Left kidney (tissue), 8 donors: ENCODE data around the gene TOX4. TPM values are rescaled to one million over a fixed set of nuclear protein-coding genes. Genes with fewer than 3 reads are reported as not detected.
"Not testable (repeated sequence)": the region's sequence is repeated elsewhere in the genome, so short reads cannot be mapped to it uniquely, and the experiment has no call there.

ENCODE experiments used
- DNase-seq: peaks from one replicate; pipeline ENCODE4 v3.0.0-alpha.2; 2013
- long read RNA-seq, 8 donors: transcript quantifications; one replicate each; lab custom pipeline, GENCODE V29; 2026
- polyA plus RNA-seq: library from polyadenylated mRNA; unstranded; fragments of 120-200 nt; gene quantifications from one replicate; pipeline ENCODE4 v1.2.1, GENCODE V29; 2013; ENCODE audit not compliant: insufficient read length

The TOX4 gene
- 63.6 TPM for polyA plus RNA-seq
- long read RNA-seq, donor 1, full-length matches to known transcripts, result 10 of 55 reads
- long read RNA-seq, donor 1, partial matches to known transcripts, result 45 of 55 reads
- long read RNA-seq, donor 1, other reads (novel, unspliced or antisense), result 0 of 55 reads
- long read RNA-seq, donor 2, full-length matches to known transcripts, result 8 of 42 reads
- long read RNA-seq, donor 2, partial matches to known transcripts, result 34 of 42 reads
- long read RNA-seq, donor 2, other reads (novel, unspliced or antisense), result 0 of 42 reads
- long read RNA-seq, donor 3, full-length matches to known transcripts, result 8 of 124 reads
- long read RNA-seq, donor 3, partial matches to known transcripts, result 110 of 124 reads
- long read RNA-seq, donor 3, other reads (novel, unspliced or antisense), result 6 of 124 reads
- long read RNA-seq, donor 4, result 0 reads
- long read RNA-seq, donor 5, full-length matches to known transcripts, result 12 of 259 reads
- long read RNA-seq, donor 5, partial matches to known transcripts, result 200 of 259 reads
- long read RNA-seq, donor 5, other reads (novel, unspliced or antisense), result 47 of 259 reads
- long read RNA-seq, donor 6, partial matches to known transcripts, result 74 of 76 reads
- long read RNA-seq, donor 6, other reads (novel, unspliced or antisense), result 0 of 76 reads
- long read RNA-seq, donor 7, full-length matches to known transcripts, result 9 of 62 reads
- long read RNA-seq, donor 7, partial matches to known transcripts, result 53 of 62 reads
- long read RNA-seq, donor 7, other reads (novel, unspliced or antisense), result 0 of 62 reads
- long read RNA-seq, donor 8, partial matches to known transcripts, result 34 of 42 reads
- long read RNA-seq, donor 8, other reads (novel, unspliced or antisense), result 5 of 42 reads

DNA sequence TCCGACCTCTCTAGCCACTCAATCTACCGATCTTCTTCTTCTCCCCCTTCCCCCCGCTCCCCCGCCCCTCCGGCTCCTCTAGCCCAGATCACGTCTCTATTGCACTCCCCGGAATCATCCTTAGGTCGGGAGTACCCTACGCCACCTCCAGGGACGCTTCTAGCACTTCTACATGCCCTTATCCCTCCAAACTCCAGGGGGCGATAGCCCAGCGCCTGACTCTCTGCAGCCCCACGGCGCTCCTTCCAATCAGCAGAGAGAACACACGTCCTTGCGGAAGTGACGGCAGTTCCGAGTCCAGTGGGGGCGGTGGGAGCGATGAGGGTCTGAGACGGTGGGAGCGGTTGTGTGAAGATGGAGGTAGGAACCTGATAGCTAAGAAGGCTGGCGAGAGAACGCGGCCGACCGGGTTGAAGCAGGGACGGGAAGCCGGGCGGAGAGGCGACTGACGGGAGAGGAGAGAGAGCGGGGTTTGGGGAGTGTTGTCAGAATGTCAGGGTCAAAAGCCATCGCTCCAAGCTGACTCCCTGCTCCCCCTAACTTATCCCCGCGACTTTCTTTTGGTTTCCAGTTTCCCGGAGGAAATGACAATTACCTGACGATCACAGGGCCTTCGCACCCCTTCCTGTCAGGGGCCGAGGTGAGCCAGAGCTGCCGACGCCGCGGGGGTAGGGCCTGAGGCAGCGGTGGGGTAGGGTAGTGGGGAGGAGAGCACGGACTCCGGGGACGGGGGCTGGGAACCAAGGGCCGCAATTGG, at the start of gene TOX4, which contains the start of gene RAB2B:
TOX4 (plus strand) TSS at position 271 of the 757 bp plus-strand sequence; CDS start at position 355, 84 bp downstream.
RAB2B (minus strand) TSS at position 35 of the 757 bp plus-strand sequence. CDS start 87 bp downstream, outside the sequence.
- peak; percentile 99 for DNase-seq

DNA sequence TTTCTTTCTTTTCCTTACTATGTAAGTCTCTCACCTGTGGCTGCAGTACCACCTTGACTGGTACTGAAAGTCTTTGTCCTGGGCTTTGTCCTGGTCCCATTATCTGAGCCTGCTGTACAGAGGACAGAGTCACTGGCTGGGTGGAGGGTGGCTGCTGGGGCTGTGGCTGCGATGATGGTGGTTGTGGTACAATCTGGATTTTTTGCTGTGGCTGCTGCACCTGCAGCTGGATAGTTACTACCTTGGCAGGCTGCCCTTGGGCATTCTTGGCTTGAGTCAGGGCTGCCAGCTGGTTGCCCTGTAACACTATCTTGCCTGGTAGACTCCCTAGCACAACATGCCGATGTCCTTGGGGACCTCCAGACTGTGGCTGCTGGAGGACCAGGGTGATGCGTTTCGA, 48.1 kb upstream of the TOX4 start:
- DNase-seq, result no peak

GRCh38 chr14:21431126-21431525, 45.9 kb upstream of the TOX4 start:
- no peak for DNase-seq

DNA sequence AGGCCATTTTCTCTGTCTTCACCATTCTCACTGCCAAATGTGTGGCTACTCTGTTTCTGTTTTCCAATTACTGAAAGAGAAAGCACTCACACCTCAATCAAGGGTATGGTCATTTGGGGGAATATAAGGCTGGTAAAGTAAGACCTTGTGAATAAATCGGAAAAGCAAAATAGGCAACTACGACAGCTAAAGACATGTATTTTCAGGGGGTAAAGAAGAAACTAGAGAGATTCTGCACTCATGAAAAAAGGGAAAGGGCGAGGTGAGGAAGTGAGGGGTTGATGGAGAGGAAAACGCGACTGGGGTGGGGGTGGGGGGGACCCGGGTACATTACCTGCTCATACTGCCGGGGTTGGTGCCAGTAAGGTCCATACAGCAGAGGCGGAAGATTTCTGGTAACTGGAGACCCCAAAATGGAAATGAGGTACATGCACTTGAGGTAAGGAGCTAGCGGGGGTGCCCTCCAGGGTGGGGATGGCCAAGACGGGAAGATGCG, 40.4 kb upstream of the TOX4 start:
- no peak for DNase-seq

DNA sequence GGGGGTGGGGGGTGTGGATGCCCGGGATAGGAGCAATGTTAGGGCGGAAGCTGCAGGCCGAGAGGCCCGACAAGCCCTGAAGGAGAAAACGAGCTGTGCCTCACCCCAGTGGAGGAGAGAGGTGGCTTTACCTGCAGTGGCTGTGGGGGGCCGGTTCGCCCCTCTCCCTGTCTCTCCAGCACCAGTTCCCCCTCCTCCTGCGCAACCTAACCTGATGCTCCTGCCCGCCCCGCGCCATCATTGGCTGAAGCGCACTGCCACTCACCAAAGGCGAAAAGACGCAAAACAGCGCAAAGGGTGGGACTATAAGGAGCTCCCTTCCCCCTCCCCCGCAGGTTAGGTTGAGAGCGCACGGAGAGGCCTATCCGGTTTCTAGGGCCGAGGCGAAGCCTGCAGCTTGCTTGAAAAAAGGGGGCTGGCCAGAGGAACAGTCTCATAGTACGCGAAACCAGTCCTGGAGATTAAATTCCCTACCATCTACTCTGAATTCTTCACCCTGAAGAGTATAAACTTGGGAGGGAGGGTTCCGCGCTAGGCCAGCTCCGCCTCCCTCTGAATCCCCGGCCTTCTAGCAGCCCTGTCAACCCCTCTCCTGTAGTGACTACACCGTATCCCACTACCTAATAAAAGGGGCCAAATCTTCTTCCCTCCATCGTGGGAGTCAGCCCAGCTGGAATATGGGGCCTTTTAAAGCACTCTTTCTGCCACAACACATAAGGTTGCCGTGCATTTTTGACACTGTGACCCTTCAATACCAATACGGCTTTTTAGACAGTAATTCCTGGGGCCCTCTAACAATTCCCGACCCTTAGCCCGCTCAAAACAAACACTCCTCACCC, 39.7 kb upstream of the TOX4 start:
- peak; percentile 100 for DNase-seq

DNA sequence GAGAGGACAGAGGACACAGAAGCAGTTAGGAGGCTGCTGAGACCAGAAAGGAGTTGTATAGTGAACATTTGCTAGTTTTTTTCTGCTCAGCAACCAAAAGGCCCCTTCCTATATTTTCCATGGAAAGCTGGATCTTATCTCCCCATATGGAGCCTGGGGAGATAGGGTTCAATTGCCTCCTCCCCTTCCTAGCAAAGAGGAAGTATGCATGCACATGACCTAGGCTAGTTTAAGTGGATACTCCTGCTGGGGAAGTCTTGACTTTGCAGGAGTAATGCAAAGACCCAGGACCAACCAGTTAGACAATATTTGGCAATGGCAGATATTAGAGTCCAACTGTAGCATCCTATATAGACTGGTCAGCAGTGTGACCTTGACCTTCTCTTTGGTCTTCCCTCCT, 36.1 kb upstream of the TOX4 start:
- no peak for DNase-seq

- DNase-seq, result not testable (repeated sequence)
Measured at GRCh38 chr14:21442657-21443056, 34.3 kb upstream of the TOX4 start.

- DNase-seq, result no peak
Measured at GRCh38 chr14:21449899-21450216, 27.1 kb upstream of the TOX4 start.

- no peak for DNase-seq
Measured at GRCh38 chr14:21454843-21455544, 22.0 kb upstream of the TOX4 start.

- DNase-seq, result no peak
Measured at GRCh38 chr14:21455592-21455911, 21.4 kb upstream of the TOX4 start.

DNA sequence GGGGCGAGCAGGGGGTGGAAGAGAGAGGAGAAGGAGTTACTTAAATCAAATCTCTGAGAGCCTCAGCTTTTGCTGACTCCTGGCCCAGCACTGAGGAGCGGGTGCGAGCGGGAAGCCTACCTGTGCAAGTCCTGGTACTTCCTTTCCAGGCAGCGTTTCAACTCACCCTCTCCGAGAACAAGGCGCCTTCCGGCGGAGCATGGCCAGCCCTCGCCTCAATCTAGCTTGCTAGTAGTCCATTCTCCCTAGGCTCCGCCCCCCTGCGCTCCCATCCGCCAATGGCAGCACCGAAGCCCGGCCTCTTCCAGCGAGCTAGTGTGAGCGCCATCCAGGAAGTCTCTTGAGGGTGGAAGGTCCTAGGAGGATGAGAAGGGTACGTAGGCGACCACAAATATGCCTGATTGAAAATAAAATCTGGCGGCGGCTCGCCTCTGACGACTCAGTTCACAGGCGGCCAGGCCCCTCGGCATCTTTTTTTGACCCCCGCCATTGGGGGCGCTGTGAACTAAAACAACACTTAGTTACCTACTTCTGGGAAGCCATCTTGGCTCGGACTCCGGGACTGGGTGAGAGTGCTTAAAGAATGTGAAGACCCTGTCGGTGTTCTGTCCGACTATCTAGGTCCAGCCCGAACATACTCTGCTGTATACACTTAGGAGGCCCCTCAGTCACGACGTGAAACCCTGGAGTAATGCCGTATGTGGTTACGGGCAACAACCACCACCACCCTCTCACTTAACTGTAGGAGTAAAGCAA, 20.9 kb upstream of the TOX4 start, which contains the start of gene CHD8:
CHD8 (minus strand) TSS at position 212 of the 756 bp plus-strand sequence. CDS start 24,480 bp downstream, outside the sequence.
- DNase-seq, result peak; percentile 100

DNA sequence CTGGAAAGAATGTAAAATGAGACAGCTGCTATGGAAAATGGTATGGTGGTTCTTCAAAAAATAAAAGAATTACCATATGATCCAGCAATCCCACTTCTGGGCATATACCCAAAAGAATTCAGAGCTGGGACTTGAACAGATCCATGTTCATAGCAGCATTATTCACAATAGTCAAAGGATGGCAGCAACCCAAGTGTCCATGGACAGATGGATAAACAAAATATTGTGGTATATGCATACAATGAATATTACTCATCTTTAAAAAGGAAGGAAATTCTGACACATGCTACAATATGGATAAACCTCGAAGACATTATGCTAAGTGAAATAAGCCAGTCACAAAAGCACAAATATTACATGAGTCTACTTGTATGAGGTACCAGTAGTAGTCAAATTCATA, 9.4 kb upstream of the TOX4 start:
- DNase-seq, result no peak

DNA sequence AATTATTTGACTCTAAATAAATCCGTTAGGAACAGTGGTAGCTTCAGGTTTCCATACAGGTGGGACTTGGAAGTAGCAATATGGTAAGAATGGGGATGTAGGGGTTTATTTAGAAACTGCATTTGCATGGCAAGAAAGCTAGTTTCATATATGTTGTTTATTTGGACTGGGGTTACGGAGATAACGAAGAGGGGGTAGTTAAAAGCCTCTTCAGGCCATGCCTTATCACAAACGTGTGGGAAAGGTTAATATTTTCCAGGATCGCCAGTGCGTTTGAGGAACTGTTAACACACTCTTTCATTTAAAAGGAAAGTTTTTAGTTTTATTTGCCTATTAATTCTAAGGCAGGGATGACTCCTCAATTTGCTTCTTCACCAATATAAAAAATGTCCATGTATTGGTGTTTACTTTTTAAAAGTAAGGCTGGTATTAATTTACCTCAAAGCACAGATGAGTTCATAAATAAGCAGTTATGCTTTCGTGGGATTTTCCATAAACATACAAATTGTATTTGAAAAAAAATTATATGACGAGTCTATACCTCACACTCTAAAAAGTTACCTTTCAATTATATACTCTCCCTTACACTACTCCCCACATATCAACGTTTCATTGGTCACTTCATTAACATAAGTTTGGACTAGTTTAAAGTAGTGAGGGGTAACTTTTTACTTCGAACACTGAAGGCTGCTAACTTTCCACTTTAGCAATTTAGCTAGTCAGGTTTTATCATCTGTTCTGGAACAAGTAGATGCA, 1.1 kb upstream of the TOX4 start:
- no peak for DNase-seq

GRCh38 chr14:21476523-21476924, 471 bp upstream of the TOX4 start:
- DNase-seq, result no peak

DNA sequence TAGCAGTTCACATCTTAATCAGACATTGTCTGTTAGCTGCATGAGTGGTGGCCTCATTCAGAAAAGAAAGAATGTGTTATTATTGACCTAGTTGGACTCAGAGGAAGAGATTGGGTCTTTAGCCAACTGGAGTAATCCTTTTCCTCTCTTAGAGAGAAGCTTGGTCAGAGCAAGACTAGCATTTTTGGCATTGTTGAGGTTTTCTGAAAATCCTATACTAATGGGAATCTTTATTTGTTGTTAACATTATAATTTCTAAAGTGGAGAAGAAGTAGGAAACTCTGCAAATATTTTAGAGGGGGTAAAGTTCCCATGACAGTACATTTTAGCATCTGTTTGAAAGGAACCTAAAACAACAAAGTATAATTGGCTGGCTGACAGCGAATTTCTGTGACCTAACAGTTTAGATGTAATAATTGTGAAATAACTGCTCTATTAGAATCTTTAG, 9.7 kb downstream of the TOX4 start:
- DNase-seq, result no peak

GRCh38 chr14:21494902-21495762, 18.1 kb downstream of the TOX4 start:
- DNase-seq, result no peak

GRCh38 chr14:21496453-21496852, 19.5 kb downstream of the TOX4 start:
- DNase-seq, result no peak
